HepG2 (cell line): ENCODE measurements around the gene CAMK1D. TPM values are rescaled to one million over a fixed set of nuclear protein-coding genes. Genes with fewer than 3 reads are reported as not detected.

ENCODE experiments used
- ATAC-seq: fragments of 200-7000 bp; cut with Tn5 transposase; 3 replicates; pipeline ENCODE4 v1.9.1; 2020; ENCODE audit warnings: mild to moderate bottlenecking, moderate library complexity
- BruUV-seq: library from RNA; stranded (reverse); fragments of 400-500 nt; replicated peaks from 2 replicates; lab custom pipeline; 2021; lab: Mats Ljungman, UMichigan
- CTCF ChIA-PET: fragments of 300-600 bp; formaldehyde crosslinking; extraction: SDS; loops from one replicate; lab custom pipeline; 2021; ENCODE audit warnings: low total read pairs, inconsistent platforms, low intra/inter-chr PET ratio; lab: Yijun Ruan, JAX
- POLR2A ChIA-PET: fragments of 350-600 bp; sonication (Branson Sonifier 250); formaldehyde crosslinking; loops from one replicate; lab custom pipeline; 2020; ENCODE audit warnings: antibody characterized with exemption, inconsistent platforms; lab: Yijun Ruan, JAX
- DNase-seq: peaks from one replicate; pipeline ENCODE4 v3.0.0-alpha.2; 2015; ENCODE audit warnings: low spot score
- FAIRE-seq: peaks from 3 replicates; lab custom pipeline; 2011; peaks lifted over from hg19 to GRCh38; lab: Jason Lieb, UNC
- H2AFZ ChIP-seq: one replicate; pipeline ENCODE4 v1.6.1; 2011; ENCODE audit warnings: low read length, inconsistent platforms
- H3K27ac ChIP-seq: fragments of 300-600 bp; 3 replicates; pipeline ENCODE4 v1.8.0; 2011; ENCODE audit warnings: mixed run types, mild to moderate bottlenecking, mixed read lengths, low read length, inconsistent platforms; ENCODE audit not compliant: insufficient read depth; ENCODE audit errors: extremely low read length
- H3K27me3 ChIP-seq, 2 experiments: fragments of 200-600 bp in 1 of 2; 2 replicates in 1 of 2; 3 replicates in 1 of 2; pipeline versions ENCODE4 v1.6.0 to v1.8.0; 2011; ENCODE audit warnings: low read length in 2 of 2, mild to moderate bottlenecking in 2 of 2, moderate library complexity in 2 of 2, inconsistent platforms in 1 of 2; ENCODE audit not compliant: insufficient read depth in 2 of 2, control insufficient read depth in 1 of 2
- H3K36me3 ChIP-seq, 2 experiments: fragments of 200-600 bp in 1 of 2; replicated peaks in 1 of 2; 2 replicates in 1 of 2; 3 replicates in 1 of 2; pipeline versions ENCODE4 v1.5.1 to v1.8.0; 2011; ENCODE audit warnings: low read length in 2 of 2, inconsistent platforms in 1 of 2; ENCODE audit not compliant: insufficient read depth in 2 of 2, control insufficient read depth in 1 of 2
- H3K4me1 ChIP-seq: 2 replicates; pipeline ENCODE4 v1.5.1; 2012; ENCODE audit warnings: low read length, inconsistent platforms; ENCODE audit not compliant: insufficient read depth
- H3K4me2 ChIP-seq: 2 replicates; pipeline ENCODE4 v1.6.0; 2011; ENCODE audit warnings: low read depth, low read length, inconsistent platforms
- H3K4me3 ChIP-seq, 3 experiments: fragments of 200-600 bp in 1 of 3; sonication (generic), shearing (Covaris generic) in 1 of 3; replicated peaks in 1 of 3; 2 replicates each; pipeline ENCODE4 v1.5.1; 2011 to 2016; ENCODE audit warnings: low read length in 3 of 3, inconsistent platforms in 2 of 3, low read depth in 2 of 3, mild to moderate bottlenecking in 2 of 3, control low read depth in 1 of 3, mixed read lengths in 1 of 3; ENCODE audit not compliant: insufficient read depth in 1 of 3
- H3K79me2 ChIP-seq: one replicate; pipeline ENCODE4 v1.6.1; 2011; ENCODE audit warnings: low read length, inconsistent platforms; ENCODE audit not compliant: insufficient read depth
- H3K9ac ChIP-seq: 2 replicates; pipeline ENCODE4 v1.6.0; 2011; ENCODE audit warnings: mild to moderate bottlenecking, low read depth, low read length, inconsistent platforms; ENCODE audit not compliant: insufficient read depth
- H3K9me3 ChIP-seq: 2 replicates; pipeline ENCODE4 v1.5.1; 2012; ENCODE audit warnings: mild to moderate bottlenecking, low read length
- H4K20me1 ChIP-seq: 2 replicates; pipeline ENCODE4 v1.6.0; 2011; ENCODE audit warnings: inconsistent platforms, mild to moderate bottlenecking, low read length, moderate library complexity; ENCODE audit not compliant: insufficient read depth
- ERF ChIP-seq: IDR thresholded peaks from 2 replicates; pipeline ENCODE4 v1.6.1; 2018; ENCODE audit warnings: missing biosample characterization, missing genetic modification reagents
- FOSL2 ChIP-seq: sonication (generic); formaldehyde crosslinking; IDR thresholded peaks from 2 replicates; pipeline ENCODE4 v1.4.0; 2020; ENCODE audit warnings: missing genetic modification reagents
- GRHL1 ChIP-seq: sonication (generic); formaldehyde crosslinking; conservative IDR thresholded peaks from 2 replicates; pipeline ENCODE4 v1.8.0; 2022; ENCODE audit warnings: missing genetic modification reagents
- LBX2 ChIP-seq: sonication (generic); formaldehyde crosslinking; IDR thresholded peaks from 2 replicates; pipeline ENCODE4 v1.5.0; 2020; ENCODE audit warnings: missing genetic modification reagents, mild to moderate bottlenecking, borderline replicate concordance
- MBD4 ChIP-seq: IDR thresholded peaks from 2 replicates; pipeline ENCODE4 v1.6.1; 2012; ENCODE audit warnings: low read length, inconsistent platforms, borderline replicate concordance
- PHB2 ChIP-seq: fragments of 450-650 bp; IDR thresholded peaks from 2 replicates; pipeline ENCODE4 v1.6.1; 2018; ENCODE audit not compliant: partially characterized antibody
- PHF5A ChIP-seq: IDR thresholded peaks from one replicate; pipeline ENCODE4 v1.6.1; 2018; ENCODE audit warnings: low read depth, missing genetic modification reagents; ENCODE audit not compliant: unreplicated experiment
- RXRA ChIP-seq: sonication (generic); formaldehyde crosslinking; IDR thresholded peaks from 2 replicates; pipeline ENCODE4 v1.5.1; 2020; ENCODE audit warnings: missing genetic modification reagents
- ZNF318 ChIP-seq: sonication (generic); formaldehyde crosslinking; IDR thresholded peaks from 2 replicates; pipeline ENCODE4 v1.4.0; 2020; ENCODE audit warnings: mild to moderate bottlenecking, missing genetic modification reagents
- WGBS: methylation state at CpG from one replicate; pipeline ENCODE4 v1.1.6; 2017; ENCODE audit warnings: low lambda C conversion rate; 5-methylcytosine and 5-hydroxymethylcytosine counted together
- in situ Hi-C: cut with HindIII; loops from 2 replicates; pipeline ENCODE4 v1.10.0; 2017; ENCODE audit warnings: low pct_unique_long_range_greater_than_20kb; ENCODE audit not compliant: extremely low pct_ligation_motif_present
- intact Hi-C: fragments of 100-400 bp; cut with micrococcal nuclease; formaldehyde crosslinking; loops from one replicate; pipeline ENCODE4 v1.10.0; 2022; ENCODE audit not compliant: unreplicated experiment
- polyA plus RNA-seq, 8 experiments: library from polyadenylated mRNA; depleted of rRNA in 3 of 8; stranded (reverse) in 7 of 8; unstranded in 1 of 8; fragments of >200 nt; fragmentation: Illumina TruSeq in 4 of 8; extraction: Trizol in 4 of 8; gene quantifications; 2 replicates each; pipeline versions ENCODE4 v1.2.1 to v1.2.3, GENCODE V29; 2011 to 2016; ENCODE audit warnings: low read depth in 4 of 8, missing spikeins in 1 of 8, mixed read lengths in 1 of 8; ENCODE audit not compliant: insufficient read depth in 1 of 8
- total RNA-seq, 5 experiments: library from RNA; depleted of rRNA; stranded (reverse); fragments of >200 nt; fragmentation: Illumina TruSeq; extraction: Trizol; gene quantifications; 2 replicates each; pipeline ENCODE4 v1.2.3, GENCODE V29; 2016; ENCODE audit warnings: low read depth in 1 of 5

The CAMK1D gene
- total and polyA plus RNA-seq, 2 of the 13 experiments (the other 11 are each of a cell fraction or from before 2014, with no cell fraction given) = under 0.01 TPM; not detected in 1

GRCh38 chr10:12390733-12391132, 41.4 kb downstream of the CAMK1D start:
- DNase-seq = no peak
- in situ Hi-C loops = no loop called here
- WGBS = 55% methylated on average over 7 of the region's 7 CpGs
- peaks cover 0 to 13% of the 10 kb centered on the region in 2 experiments; a peak in 2 of 5 replicates for H3K27me3 ChIP-seq
- TF ChIP-seq RXRA (CRISPR knock-in tag) (no peak), ZNF318 (CRISPR knock-in tag) (no peak), MBD4 (no peak), LBX2 (CRISPR knock-in tag) (no peak), PHF5A (CRISPR knock-in tag) (no peak), ERF (CRISPR knock-in tag) (no peak), GRHL1 (CRISPR knock-in tag) (no peak), FOSL2 (CRISPR knock-in tag) (no peak), PHB2 (no peak)
- TF ChIP-seq, all 625 proteins: peak for 0
- Histone ChIP-seq H3K36me3 (no peaks in the 10 kb centered on the region), H3K4me1 (no peaks in the 10 kb centered on the region), H3K79me2 (no peaks in the 10 kb centered on the region), H3K4me3 (no peak overlapping the region), H3K27ac (no peak overlapping the region), H4K20me1 (no peaks in the 10 kb centered on the region), H3K9me3 (no peaks in the 10 kb centered on the region), H2AFZ (no peak overlapping the region), H3K4me2 (no peak overlapping the region), H3K9ac (no peak overlapping the region)
- ChIA-PET POLR2A (no interaction called here), CTCF (no interaction called here)
- intact Hi-C loops = no loop called here
- ATAC-seq (no peak), FAIRE-seq (no peak)
- no TSS peak for BruUV-seq
